IPS-18a (cell line): ENCODE data around the gene NOC3L.
"Not testable (repeated sequence)": the region's sequence is repeated elsewhere in the genome, so short reads cannot be mapped to it uniquely, and the experiment has no call there.

Experiments used
- H3K27ac ChIP-seq: one replicate; pipeline ENCODE4 v1.5.1; 2013; ENCODE audit warnings: low read length
- H3K27me3 ChIP-seq: one replicate; pipeline ENCODE4 v1.6.1; 2013; ENCODE audit warnings: mild to moderate bottlenecking, low read length; ENCODE audit not compliant: control insufficient read depth, insufficient read depth
- H3K36me3 ChIP-seq: one replicate; pipeline ENCODE4 v1.6.1; 2013; ENCODE audit warnings: low read depth, low read length; ENCODE audit not compliant: control insufficient read depth
- H3K4me1 ChIP-seq: one replicate; pipeline ENCODE4 v1.6.1; 2013; ENCODE audit warnings: low read depth, low read length; ENCODE audit not compliant: control insufficient read depth
- H3K4me3 ChIP-seq: one replicate; pipeline ENCODE4 v1.5.1; 2013; ENCODE audit warnings: low read length
- H3K9ac ChIP-seq: one replicate; pipeline ENCODE4 v1.6.1; 2013; ENCODE audit warnings: mild to moderate bottlenecking, low read length, moderate library complexity
- H3K9me3 ChIP-seq: one replicate; pipeline ENCODE4 v1.6.1; 2013; ENCODE audit warnings: low read depth, low read length; ENCODE audit not compliant: control insufficient read depth

NOC3L gene

DNA sequence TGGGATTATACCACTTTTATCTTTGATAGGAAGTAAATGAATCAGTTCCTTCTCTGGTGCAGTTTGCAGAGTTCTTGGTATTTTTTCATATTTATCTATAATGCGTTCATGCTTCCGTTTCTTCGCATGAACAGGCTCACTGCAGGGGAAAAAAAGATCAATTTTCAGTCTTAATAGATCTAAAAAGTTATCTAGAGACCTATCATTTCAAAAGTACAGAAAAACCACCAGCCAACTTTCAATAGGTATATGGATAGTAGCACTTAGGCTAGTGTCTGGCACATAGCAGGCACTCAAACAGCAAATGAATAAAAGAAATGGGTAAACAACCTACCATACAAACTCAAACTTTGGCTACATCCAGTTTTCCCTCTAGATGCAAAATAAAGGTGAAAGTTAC lies 5.5 kb downstream of the NOC3L start:
- Histone ChIP-seq H3K4me3 (no peak overlapping the region), H3K4me1 (peaks cover 9% of the 10 kb centered on the region), H3K27me3 (no peaks in the 10 kb centered on the region), H3K36me3 (peaks cover 77% of the 10 kb centered on the region), H3K27ac (no peak overlapping the region), H3K9ac (no peak overlapping the region), H3K9me3 (no peaks in the 10 kb centered on the region)

DNA sequence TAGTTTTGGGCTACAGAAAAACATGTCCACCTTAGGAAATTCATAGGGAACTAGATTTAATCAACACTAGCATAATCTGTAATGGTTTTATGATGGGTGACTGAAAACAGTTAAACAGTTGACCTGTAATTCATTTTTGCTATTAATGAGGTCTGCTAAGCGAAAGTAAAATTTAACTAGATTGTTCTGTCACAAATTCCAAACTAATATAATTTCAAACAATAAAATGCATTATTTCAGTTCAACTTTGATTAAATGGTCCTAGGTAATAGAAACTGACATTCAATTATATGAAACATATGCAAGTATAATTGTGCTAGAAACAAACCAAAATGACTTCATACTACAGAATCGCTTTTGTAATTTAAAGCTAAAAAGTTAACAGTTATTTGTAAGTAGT lies 6.9 kb downstream of the NOC3L start:
- no peaks in the 10 kb centered on the region for H3K4me1 ChIP-seq
- H3K27me3 ChIP-seq: no peaks in the 10 kb centered on the region
- no peaks in the 10 kb centered on the region for H3K9me3 ChIP-seq
- H3K9ac ChIP-seq: no peak overlapping the region
- H3K36me3 ChIP-seq: peaks cover 86% of the 10 kb centered on the region
- H3K27ac ChIP-seq: no peak overlapping the region
- no peak overlapping the region for H3K4me3 ChIP-seq

DNA sequence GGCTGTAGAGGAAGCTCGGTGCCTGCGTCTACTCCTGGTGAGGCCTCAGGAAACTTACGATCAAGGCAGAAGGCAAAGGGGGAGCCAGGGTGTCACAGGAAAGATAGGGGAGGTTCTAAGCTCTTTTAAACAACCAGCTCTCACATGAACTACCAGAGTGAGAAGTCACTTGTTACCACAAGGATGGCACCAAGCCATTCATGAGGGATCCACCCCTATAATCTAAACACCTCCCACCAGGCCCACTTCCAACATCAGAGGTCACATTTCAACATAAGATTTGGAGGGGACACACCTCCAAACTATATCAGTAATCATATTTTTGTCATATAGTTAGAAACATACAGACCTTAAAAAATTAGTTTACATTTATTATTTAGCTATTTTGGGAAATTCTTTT lies 9.4 kb downstream of the NOC3L start:
- Histone ChIP-seq H3K9ac (no peak overlapping the region), H3K27me3 (no peaks in the 10 kb centered on the region), H3K9me3 (no peaks in the 10 kb centered on the region), H3K27ac (no peak overlapping the region), H3K4me3 (no peak overlapping the region), H3K36me3 (peaks cover 93% of the 10 kb centered on the region), H3K4me1 (no peaks in the 10 kb centered on the region)

DNA sequence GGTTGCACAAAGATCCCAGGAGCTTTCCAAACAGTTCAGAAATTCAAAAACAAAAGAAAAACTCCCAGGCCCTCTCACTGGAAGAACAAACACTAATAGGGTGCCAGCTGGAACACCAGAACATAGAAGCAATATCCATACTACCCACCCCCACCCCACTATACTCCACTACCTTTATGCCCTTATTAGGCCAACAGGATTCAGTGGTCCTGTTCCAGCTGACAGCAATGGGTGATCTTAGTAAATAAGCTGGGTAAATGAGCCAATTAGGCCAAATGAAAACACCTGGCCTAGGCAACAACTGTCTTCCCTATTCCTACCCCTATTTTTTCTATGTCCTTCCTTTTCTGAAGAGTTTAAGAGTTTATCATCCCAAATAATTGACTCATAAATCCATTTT lies 11.7 kb downstream of the NOC3L start:
- peaks cover 91% of the 10 kb centered on the region for H3K36me3 ChIP-seq
- no peak overlapping the region for H3K4me3 ChIP-seq
- no peak overlapping the region for H3K9ac ChIP-seq
- no peaks in the 10 kb centered on the region for H3K9me3 ChIP-seq
- H3K27ac ChIP-seq: no peak overlapping the region
- H3K4me1 ChIP-seq: no peaks in the 10 kb centered on the region
- no peaks in the 10 kb centered on the region for H3K27me3 ChIP-seq

DNA sequence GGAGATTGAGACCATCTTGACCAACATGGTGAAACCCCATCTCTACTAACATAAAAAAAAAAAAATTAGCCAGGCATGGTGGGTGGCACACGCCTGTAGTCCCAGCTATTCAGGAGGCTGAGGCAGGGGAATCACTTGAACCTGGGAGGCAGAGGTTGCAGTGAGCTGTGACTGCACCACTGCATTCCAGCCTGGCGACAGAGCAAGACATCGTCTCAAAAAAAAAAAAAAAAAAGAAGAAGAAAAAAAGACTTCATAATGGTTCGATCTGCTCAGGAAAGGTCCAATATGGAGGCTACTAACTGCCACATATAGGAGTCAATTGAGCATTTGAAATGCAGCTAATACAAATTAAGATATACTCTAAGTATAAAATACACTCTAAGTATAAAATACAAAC lies 12.2 kb downstream of the NOC3L start:
- H3K4me1 ChIP-seq, H3K4me3 ChIP-seq, H3K27ac ChIP-seq, H3K27me3 ChIP-seq, H3K9me3 ChIP-seq, H3K9ac ChIP-seq: not testable (repeated sequence)
- peaks cover 89% of the 10 kb centered on the region for H3K36me3 ChIP-seq

DNA sequence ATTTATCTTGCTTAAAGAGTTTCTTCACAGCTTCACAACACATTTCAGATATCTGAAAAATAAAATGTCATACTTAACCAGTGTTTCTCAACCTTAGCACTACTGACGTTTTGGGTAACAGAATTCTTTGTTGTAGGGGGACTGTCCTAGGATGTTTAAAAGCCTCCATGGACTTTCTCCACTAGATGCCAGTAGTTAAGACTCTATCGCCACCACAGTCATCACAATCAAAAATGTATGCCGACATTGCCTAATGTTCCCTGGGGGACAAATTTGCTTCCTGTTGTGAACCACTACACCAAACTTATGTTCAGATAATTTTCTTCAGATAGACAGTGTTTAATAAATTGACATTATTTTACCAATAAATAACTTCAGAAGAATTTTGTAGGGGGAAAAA lies 13.4 kb downstream of the NOC3L start:
- H3K9ac ChIP-seq: no peak overlapping the region
- H3K9me3 ChIP-seq: no peaks in the 10 kb centered on the region
- H3K27me3 ChIP-seq: no peaks in the 10 kb centered on the region
- H3K4me3 ChIP-seq: no peak overlapping the region
- H3K36me3 ChIP-seq: peaks cover 91% of the 10 kb centered on the region
- H3K4me1 ChIP-seq: no peaks in the 10 kb centered on the region
- H3K27ac ChIP-seq: no peak overlapping the region

DNA sequence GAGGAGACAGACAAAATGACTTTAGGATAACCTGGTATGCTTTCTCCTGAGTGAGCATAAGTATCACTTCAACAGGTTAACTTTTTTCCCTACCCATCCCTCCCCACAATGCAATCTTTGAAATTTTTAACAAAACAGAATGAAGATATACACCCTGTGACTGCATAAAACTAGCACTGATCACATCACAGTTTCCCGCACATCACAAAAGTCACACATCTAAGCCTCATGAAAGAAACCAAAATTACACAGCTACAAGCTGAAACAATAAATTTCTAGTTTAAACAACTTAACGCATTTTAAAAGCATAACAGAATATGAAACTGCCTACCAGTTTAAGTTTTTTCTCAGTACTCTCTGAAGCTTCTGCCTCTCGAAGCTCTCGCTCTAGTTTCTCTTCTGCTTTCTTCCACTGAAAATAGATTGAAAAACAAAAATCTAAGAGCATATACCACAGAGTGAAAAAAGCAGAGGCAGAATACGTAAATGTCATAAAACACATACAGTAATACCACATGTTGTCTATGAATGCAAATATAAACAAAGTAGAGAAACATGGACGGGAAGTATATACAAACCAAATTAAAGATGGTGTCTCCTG lies 18.1 kb downstream of the NOC3L start:
- H3K9me3 ChIP-seq: no peaks in the 10 kb centered on the region
- H3K4me3 ChIP-seq: no peak overlapping the region
- H3K9ac ChIP-seq: no peak overlapping the region
- no peaks in the 10 kb centered on the region for H3K27me3 ChIP-seq
- peaks cover 83% of the 10 kb centered on the region for H3K36me3 ChIP-seq
- no peak overlapping the region for H3K27ac ChIP-seq
- no peaks in the 10 kb centered on the region for H3K4me1 ChIP-seq

DNA sequence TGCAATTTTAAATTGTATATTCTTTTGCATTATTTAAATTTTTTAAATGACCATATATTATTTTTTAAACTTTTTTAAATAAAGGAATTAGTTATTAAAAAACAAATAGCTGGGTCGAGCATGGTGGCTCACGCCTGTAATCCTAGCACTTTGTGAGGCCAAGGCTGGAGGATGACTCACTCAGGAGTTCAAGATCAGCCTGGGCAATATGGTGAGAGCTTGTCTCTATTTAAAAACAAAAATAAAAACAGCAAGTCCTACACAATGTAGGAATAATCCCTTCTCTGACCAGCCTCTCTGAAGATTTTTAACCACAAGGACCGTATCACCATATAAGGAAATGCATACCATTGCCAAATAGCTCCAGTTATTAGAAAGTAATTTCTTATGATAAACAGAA lies 19.6 kb downstream of the NOC3L start:
- Histone ChIP-seq H3K4me1 (no peaks in the 10 kb centered on the region), H3K36me3 (peaks cover 84% of the 10 kb centered on the region), H3K4me3 (no peak overlapping the region), H3K27ac (no peak overlapping the region), H3K27me3 (no peaks in the 10 kb centered on the region), H3K9me3 (no peaks in the 10 kb centered on the region), H3K9ac (no peak overlapping the region)

DNA sequence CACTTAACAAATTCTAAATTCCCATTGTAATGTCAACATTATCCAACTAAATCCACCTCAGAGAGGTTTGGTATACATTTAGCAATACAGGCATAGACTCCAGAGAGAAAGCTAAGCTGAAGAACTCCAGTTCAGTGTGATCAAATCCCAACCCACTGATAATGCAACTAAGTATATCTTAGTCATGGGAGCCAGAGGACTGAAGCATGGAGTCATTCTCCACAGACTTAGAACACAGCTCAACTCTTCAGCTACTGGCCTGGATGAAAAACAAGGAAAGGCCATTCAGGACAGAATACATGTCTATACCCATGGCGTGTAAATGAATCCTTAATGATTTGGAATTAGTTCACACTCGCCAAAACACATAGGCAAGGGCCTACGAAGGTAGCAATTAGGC lies 27.9 kb downstream of the NOC3L start:
- Histone ChIP-seq H3K4me3 (no peak overlapping the region), H3K27me3 (no peaks in the 10 kb centered on the region), H3K4me1 (no peaks in the 10 kb centered on the region), H3K9ac (no peak overlapping the region), H3K27ac (no peak overlapping the region), H3K36me3 (peaks cover 88% of the 10 kb centered on the region), H3K9me3 (no peaks in the 10 kb centered on the region)

DNA sequence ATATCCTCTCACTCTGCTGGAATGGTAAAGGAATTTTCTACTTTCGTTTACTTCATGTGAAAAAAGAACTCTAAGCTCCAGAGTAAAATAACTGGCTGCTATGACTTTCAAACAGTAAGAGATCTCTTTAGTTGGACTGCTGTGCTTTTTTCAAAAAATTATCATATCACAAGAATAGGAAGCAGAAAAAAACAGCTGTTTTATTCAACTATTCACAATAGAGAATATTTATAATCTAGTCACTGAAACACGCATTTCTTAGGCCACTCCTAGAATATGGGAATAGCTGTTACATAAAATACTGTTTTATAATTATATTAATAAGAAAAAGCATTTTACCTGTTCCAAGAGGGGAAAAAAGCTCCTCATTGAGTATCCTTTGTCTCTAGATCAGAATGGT lies 29.7 kb downstream of the NOC3L start:
- no peaks in the 10 kb centered on the region for H3K27me3 ChIP-seq
- H3K9me3 ChIP-seq: no peaks in the 10 kb centered on the region
- H3K36me3 ChIP-seq: peaks cover 73% of the 10 kb centered on the region
- H3K4me1 ChIP-seq: no peaks in the 10 kb centered on the region
- no peak overlapping the region for H3K4me3 ChIP-seq
- no peak overlapping the region for H3K9ac ChIP-seq
- H3K27ac ChIP-seq: no peak overlapping the region

DNA sequence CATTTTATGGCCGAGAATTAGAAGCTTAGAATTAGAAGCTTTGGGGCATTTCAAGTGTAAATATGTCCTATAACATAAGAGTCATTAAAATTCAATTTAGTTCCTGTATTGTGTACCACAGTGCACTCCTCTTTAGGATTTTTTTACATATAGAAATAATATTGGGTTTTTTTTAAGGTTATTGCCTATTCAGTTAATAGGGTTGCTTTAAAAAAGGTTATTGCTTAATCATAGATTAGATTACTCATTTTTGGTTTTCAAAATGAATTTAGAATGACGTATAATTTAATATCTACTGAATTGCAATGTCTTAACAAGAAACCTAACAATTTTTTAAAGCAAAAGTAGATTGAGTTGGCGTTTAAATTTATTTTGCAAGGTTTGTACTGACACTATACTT lies 34.1 kb downstream of the NOC3L start:
- Histone ChIP-seq H3K9ac (no peak overlapping the region), H3K9me3 (no peaks in the 10 kb centered on the region), H3K27me3 (no peaks in the 10 kb centered on the region), H3K4me1 (no peaks in the 10 kb centered on the region), H3K27ac (no peak overlapping the region), H3K36me3 (peaks cover 48% of the 10 kb centered on the region), H3K4me3 (no peak overlapping the region)

DNA sequence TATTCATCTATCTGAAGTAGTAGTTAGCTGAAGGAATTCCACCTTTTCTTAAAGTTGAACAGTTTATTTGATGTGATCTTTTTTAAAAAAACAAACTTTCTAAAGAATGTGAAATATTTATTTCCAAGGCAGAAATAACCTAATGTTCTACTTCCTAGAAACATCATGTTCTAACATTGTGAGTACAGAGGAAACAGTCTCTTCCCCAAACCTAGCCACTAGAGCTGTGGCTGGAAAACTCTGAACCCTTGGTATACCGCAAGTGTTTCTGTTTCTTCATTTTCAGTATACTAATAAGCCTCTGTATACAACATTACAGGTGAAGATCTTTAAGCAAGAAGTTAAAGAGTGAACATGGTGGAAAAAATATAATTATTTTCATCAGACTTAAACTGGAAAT lies 35.1 kb downstream of the NOC3L start:
- H3K36me3 ChIP-seq: peaks cover 45% of the 10 kb centered on the region
- H3K4me1 ChIP-seq: no peaks in the 10 kb centered on the region
- no peak overlapping the region for H3K4me3 ChIP-seq
- H3K9me3 ChIP-seq: no peaks in the 10 kb centered on the region
- H3K27ac ChIP-seq: no peak overlapping the region
- H3K27me3 ChIP-seq: no peaks in the 10 kb centered on the region
- no peak overlapping the region for H3K9ac ChIP-seq
